Endothelial cell of umbilical vein (primary cell): ENCODE results near the gene GHITM. TPM values are rescaled to one million over a fixed set of nuclear protein-coding genes. Genes with fewer than 3 reads are reported as not detected.

Experiments used
- BruUV-seq: library from RNA; stranded (reverse); fragments of 400-500 nt; replicated peaks from 2 replicates; lab custom pipeline; 2021; lab: Mats Ljungman, UMichigan
- CTCF ChIA-PET: fragments of 300-600, 350-600 bp; sonication (Branson Sonifier 250); formaldehyde crosslinking; loops from one replicate; lab custom pipeline; 2021; ENCODE audit warnings: antibody characterized with exemption, inconsistent platforms; lab: Charles Lee
- POLR2A ChIA-PET: fragments of 300-600, 350-600 bp; sonication (Branson Sonifier 250); formaldehyde crosslinking; loops from one replicate; lab custom pipeline; 2021; ENCODE audit warnings: antibody characterized with exemption, inconsistent platforms; lab: Charles Lee
- DNase-seq: peaks from one replicate; pipeline ENCODE4 v3.0.0-alpha.2; 2011; ENCODE audit warnings: low read depth, low spot score
- FAIRE-seq: peaks from 2 replicates; lab custom pipeline; 2011; peaks lifted over from hg19 to GRCh38; lab: Jason Lieb, UNC
- H2AFZ ChIP-seq: 2 replicates; pipeline ENCODE4 v1.6.0; 2012; ENCODE audit warnings: low read depth, low read length, control low read depth, inconsistent platforms
- H3K27ac ChIP-seq: 2 replicates; pipeline ENCODE4 v1.5.1; 2011; ENCODE audit warnings: low read depth, mild to moderate bottlenecking, control low read depth, low read length, moderate library complexity; ENCODE audit not compliant: insufficient read depth
- H3K27me3 ChIP-seq, 2 experiments: 2 replicates each; pipeline versions ENCODE4 v1.6.0 to v1.6.1; 2011; ENCODE audit warnings: low read length in 2 of 2, mixed read lengths in 1 of 2; ENCODE audit not compliant: control insufficient read depth in 2 of 2, insufficient read depth in 2 of 2
- H3K36me3 ChIP-seq, 2 experiments: 2 replicates in 1 of 2; 3 replicates in 1 of 2; pipeline ENCODE4 v1.5.1; 2011; ENCODE audit warnings: low read length in 2 of 2, mild to moderate bottlenecking in 1 of 2, moderate library complexity in 1 of 2; ENCODE audit not compliant: control insufficient read depth in 2 of 2, insufficient read depth in 2 of 2; ENCODE audit errors: extremely low read depth in 1 of 2
- H3K4me1 ChIP-seq: 3 replicates; pipeline ENCODE4 v1.5.1; 2011; ENCODE audit warnings: mild to moderate bottlenecking, low read length; ENCODE audit not compliant: control insufficient read depth, insufficient read depth; ENCODE audit errors: extremely low read depth
- H3K4me2 ChIP-seq: 2 replicates; pipeline ENCODE4 v1.6.1; 2011; ENCODE audit warnings: low read length, control low read depth, mixed read lengths; ENCODE audit not compliant: insufficient read depth
- H3K4me3 ChIP-seq, 3 experiments: fragments of 200-600 bp in 1 of 3; sonication (generic), shearing (Covaris generic) in 1 of 3; replicated peaks in 1 of 3; 2 replicates each; pipeline ENCODE4 v1.5.1; 2011 to 2016; ENCODE audit warnings: control low read depth in 3 of 3, low read length in 3 of 3, mild to moderate bottlenecking in 2 of 3, inconsistent platforms in 1 of 3, low read depth in 1 of 3, moderate library complexity in 1 of 3; ENCODE audit not compliant: insufficient read depth in 1 of 3
- H3K79me2 ChIP-seq: 2 replicates; pipeline ENCODE4 v1.6.0; 2012; ENCODE audit warnings: low read length, inconsistent platforms; ENCODE audit not compliant: control insufficient read depth, insufficient read depth
- H3K9ac ChIP-seq: replicated peaks from 2 replicates; pipeline ENCODE3; 2011; ENCODE audit warnings: low read length, control low read depth; ENCODE audit not compliant: insufficient read depth; ENCODE audit errors: extremely low read depth
- H3K9me1 ChIP-seq: replicated peaks from 3 replicates; pipeline ENCODE4 v1.6.0; 2011; ENCODE audit warnings: mild to moderate bottlenecking, low read length; ENCODE audit not compliant: control insufficient read depth, insufficient read depth; ENCODE audit errors: extremely low read depth
- H3K9me3 ChIP-seq: replicated peaks from 2 replicates; pipeline ENCODE4 v1.5.1; 2012; ENCODE audit warnings: low read length, inconsistent platforms; ENCODE audit not compliant: control insufficient read depth, insufficient read depth
- H4K20me1 ChIP-seq: replicated peaks from 2 replicates; pipeline ENCODE3; 2011; ENCODE audit warnings: mild to moderate bottlenecking, low read length; ENCODE audit not compliant: control insufficient read depth, insufficient read depth; ENCODE audit errors: extremely low read depth
- CTCF ChIP-seq, 2 donors: IDR thresholded peaks; 1 replicate in 1 of 2; 2 replicates in 1 of 2; pipeline ENCODE4 v1.5.1; 2011; ENCODE audit warnings: low read length in 2 of 2, mild to moderate bottlenecking in 2 of 2, moderate library complexity in 2 of 2, control low read depth in 1 of 2, inconsistent platforms in 1 of 2, low read depth in 1 of 2; ENCODE audit not compliant: insufficient read depth in 1 of 2; ENCODE audit errors: extremely low read depth in 1 of 2
- EZH2 ChIP-seq: IDR thresholded peaks from 2 replicates; pipeline ENCODE4 v1.6.1; 2012; ENCODE audit warnings: borderline replicate concordance, low read depth, mild to moderate bottlenecking, moderate library complexity, low read length, inconsistent platforms; ENCODE audit not compliant: severe bottlenecking
- FOS ChIP-seq: IDR thresholded peaks from 2 replicates; pipeline ENCODE4 v1.6.1; 2011; ENCODE audit warnings: mild to moderate bottlenecking, low read length, moderate library complexity, borderline replicate concordance; ENCODE audit not compliant: insufficient read depth
- GATA2 ChIP-seq: IDR thresholded peaks from 2 replicates; pipeline ENCODE4 v1.7.0; 2011; ENCODE audit warnings: low read depth, mild to moderate bottlenecking, moderate library complexity, mixed read lengths, low read length; ENCODE audit not compliant: insufficient read length, insufficient read depth
- JUN ChIP-seq: IDR thresholded peaks from 2 replicates; pipeline ENCODE4 v1.6.1; 2011; ENCODE audit warnings: borderline replicate concordance, low read depth; ENCODE audit not compliant: insufficient read length, insufficient read depth
- MAX ChIP-seq: IDR thresholded peaks from 2 replicates; pipeline ENCODE4 v1.6.1; 2011; ENCODE audit not compliant: insufficient read depth, insufficient read length
- MYC ChIP-seq: IDR thresholded peaks from one replicate; pipeline ENCODE4 v1.6.1; 2011; ENCODE audit warnings: mild to moderate bottlenecking, low read depth, low read length
- POLR2A ChIP-seq: IDR thresholded peaks from 2 replicates; pipeline ENCODE4 v1.6.1; 2012; ENCODE audit warnings: low read depth, mild to moderate bottlenecking, control low read depth, low read length
- POLR2AphosphoS5 ChIP-seq: IDR thresholded peaks from 2 replicates; pipeline ENCODE4 v1.6.1; 2012; ENCODE audit warnings: low read depth, mild to moderate bottlenecking, control low read depth, low read length, moderate library complexity; ENCODE audit not compliant: insufficient read depth
- dilution Hi-C: fragments of 300-500 bp; cut with MboI; formaldehyde crosslinking; loops from one replicate; pipeline ENCODE4 v1.15.0; 2019; ENCODE audit warnings: low sequenced_read_pairs; ENCODE audit not compliant: extremely low pct_ligation_motif_present
- intact Hi-C: fragments of 100-400 bp; cut with micrococcal nuclease; formaldehyde crosslinking; loops from one replicate; pipeline ENCODE4 v1.10.0; 2022
- polyA plus RNA-seq, 4 experiments: library from polyadenylated mRNA; depleted of rRNA in 3 of 4; stranded (reverse) in 3 of 4; unstranded in 1 of 4; fragments of >200 nt; gene quantifications; 2 replicates each; pipeline versions ENCODE4 v1.2.1 to v1.2.3, GENCODE V29; 2011 to 2012; ENCODE audit warnings: missing spikeins in 1 of 4
- total RNA-seq: library from RNA; stranded (reverse); gene quantifications from 2 replicates; pipeline ENCODE4 v1.2.3, GENCODE V29; 2021

The GHITM gene
- total and polyA plus RNA-seq, 2 donors (not counting 3 experiments of a cell fraction or from before 2014, with no cell fraction given): 113 to 122 TPM

- Histone ChIP-seq H2AFZ (no peak overlapping the region), H3K27me3 (peaks cover 31% of the 10 kb centered on the region in 2 experiments), H3K9me3 (no peaks in the 10 kb centered on the region), H3K27ac (no peak overlapping the region), H3K4me1 (no peaks in the 10 kb centered on the region), H3K4me2 (no peak overlapping the region), H3K9me1 (no peaks in the 10 kb centered on the region), H3K36me3 (no peaks in the 10 kb centered on the region), H4K20me1 (no peaks in the 10 kb centered on the region), H3K9ac (no peak overlapping the region), H3K4me3 (no peak overlapping the region), H3K79me2 (no peaks in the 10 kb centered on the region)
- dilution Hi-C loops: no loop called here
- ChIA-PET POLR2A (no interaction called here), CTCF (interaction anchor here (1.1 kb wide), 1 partner anchor 20 kb away, joined by 3 read pairs; no protein-coding TSS in a partner anchor)
- TF ChIP-seq POLR2A (no peak), POLR2AphosphoS5 (no peak), GATA2 (no peak), EZH2 (no peak), MYC (no peak), MAX (no peak), CTCF (IDR thresholded peaks at IDR 0.05; ENCODE audit: extremely low read depth in 1 of 2, insufficient read depth in 1 of 2, low read depth in 1 of 2, low read length in 2 of 2) (no peak), JUN (no peak), FOS (no peak)
- intact Hi-C loops: no loop called here
- DNase-seq: no peak
- no peak for FAIRE-seq
- no TSS peak for BruUV-seq
Measured at GRCh38 chr10:84196941-84197340, 57.6 kb downstream of the GHITM start.
